ENCODE results near the gene CLDN6. TPM values are rescaled to one million over a fixed set of nuclear protein-coding genes. Genes with fewer than 3 reads are reported as not detected.

Gene CLDN6
- total RNA-seq, 1 donor from 2014 or later, result not detected

GRCh38 chr16:3030222-3031212 is 12.5 kb upstream of the CLDN6 start:
- Histone ChIP-seq H3K36me3 (peaks cover 18% of the 10 kb centered on the region), H3K9me3 (no peaks in the 10 kb centered on the region), H3K4me1 (peaks cover 21% of the 10 kb centered on the region), H3K27me3 (ENCODE audit: low read depth) (peaks cover 64% of the 10 kb centered on the region), H3K4me3 (no peak overlapping the region), H3K27ac (no peak overlapping the region)
- no peak for DNase-seq
- ATAC-seq, result no peak
- intact Hi-C loops (cut with DNase I), result no loop called here
- no peak for TF ChIP-seq CTCF (IDR thresholded peaks at IDR 0.05)

- Histone ChIP-seq H3K4me1 (peaks cover 26% of the 10 kb centered on the region), H3K27ac (no peak overlapping the region), H3K4me3 (peak overlapping the region; percentile 27), H3K27me3 (ENCODE audit: low read depth) (peaks cover 56% of the 10 kb centered on the region), H3K9me3 (no peaks in the 10 kb centered on the region), H3K36me3 (peaks cover 18% of the 10 kb centered on the region)
- ATAC-seq (no peak), DNase-seq (no peak)
- intact Hi-C loops (cut with DNase I), result no loop called here
- TF ChIP-seq CTCF (IDR thresholded peaks at IDR 0.05), result no peak
Measured at GRCh38 chr16:3029491-3030221, 11.7 kb upstream of the CLDN6 start.

GRCh38 chr16:3028716-3029319 is 10.8 kb upstream of the CLDN6 start:
- H3K9me3 ChIP-seq, result no peaks in the 10 kb centered on the region
- H3K27me3 ChIP-seq (ENCODE audit: low read depth), result peaks cover 48% of the 10 kb centered on the region
- no peak overlapping the region for H3K4me3 ChIP-seq
- peaks cover 31% of the 10 kb centered on the region for H3K4me1 ChIP-seq
- ATAC-seq (no peak), DNase-seq (no peak)
- no peak for TF ChIP-seq CTCF (IDR thresholded peaks at IDR 0.05)
- H3K27ac ChIP-seq, result no peak overlapping the region
- H3K36me3 ChIP-seq, result peaks cover 18% of the 10 kb centered on the region
- intact Hi-C loops (cut with DNase I), result no loop called here

GRCh38 chr16:3027983-3028715 is 10.2 kb upstream of the CLDN6 start:
- no peak overlapping the region for H3K4me3 ChIP-seq
- peaks cover 36% of the 10 kb centered on the region for H3K4me1 ChIP-seq
- intact Hi-C loops (cut with DNase I), result no loop called here
- DNase-seq (peak; percentile 91), ATAC-seq (peak; percentile 63 to 78)
- peaks cover 18% of the 10 kb centered on the region for H3K36me3 ChIP-seq
- peak; percentile 77 for TF ChIP-seq CTCF (IDR thresholded peaks at IDR 0.05)
- H3K27ac ChIP-seq, result no peak overlapping the region
- no peaks in the 10 kb centered on the region for H3K9me3 ChIP-seq
- peaks cover 43% of the 10 kb centered on the region for H3K27me3 ChIP-seq (ENCODE audit: low read depth)

GRCh38 chr16:3027489-3027795 is 9.5 kb upstream of the CLDN6 start:
- no peaks in the 10 kb centered on the region for H3K9me3 ChIP-seq
- intact Hi-C loops (cut with DNase I), result no loop called here
- H3K36me3 ChIP-seq, result peaks cover 18% of the 10 kb centered on the region
- H3K27ac ChIP-seq, result no peak overlapping the region
- ATAC-seq, result no peak
- peaks cover 43% of the 10 kb centered on the region for H3K4me1 ChIP-seq
- TF ChIP-seq CTCF (IDR thresholded peaks at IDR 0.05), result no peak
- no peak for DNase-seq
- H3K27me3 ChIP-seq (ENCODE audit: low read depth), result peaks cover 36% of the 10 kb centered on the region
- H3K4me3 ChIP-seq, result no peak overlapping the region
